A549 (cell line): ENCODE results near the gene UCHL5. TPM values are rescaled to one million over a fixed set of nuclear protein-coding genes. Genes with fewer than 3 reads are reported as not detected.

Experiments used
- ATAC-seq, 2 experiments: fragments of 200-7000 bp in 1 of 2; fragments of >200 bp in 1 of 2; cut with Nextera tagmentation in 1 of 2; cut with Tn5 transposase in 1 of 2; 3 replicates each; pipeline versions ENCODE4 v1.8.0 to v1.9.1; 2018 to 2020; ENCODE audit warnings: mild to moderate bottlenecking in 1 of 2, moderate library complexity in 1 of 2
- CTCF ChIA-PET: fragments of 300-600 bp; sonication (Branson Sonifier 250); formaldehyde crosslinking; extraction: SDS; loops from one replicate; lab custom pipeline; 2021; ENCODE audit warnings: antibody characterized with exemption, inconsistent platforms; lab: Yijun Ruan, JAX
- POLR2A ChIA-PET: fragments of 350-600 bp; formaldehyde crosslinking; extraction: SDS; loops from one replicate; lab custom pipeline; 2021; ENCODE audit warnings: antibody characterized with exemption, inconsistent platforms; lab: Yijun Ruan, JAX
- DNase-seq, 2 experiments: peaks; one replicate each; pipeline versions ENCODE4 v3.0.0 to v3.0.0-alpha.2; 2011 to 2016; ENCODE audit warnings: low read depth in 1 of 2, low spot score in 1 of 2
- FAIRE-seq: peaks from 2 replicates; lab custom pipeline; 2011; peaks lifted over from hg19 to GRCh38; lab: Jason Lieb, UNC
- H3K27ac ChIP-seq, 2 experiments: fragments of >200 bp; sonication (Bioruptor Twin); formaldehyde crosslinking; 3 replicates each; pipeline ENCODE4 v1.5.1; 2016 to 2017
- H3K4me1 ChIP-seq: fragments of >200 bp; sonication (Bioruptor Twin); formaldehyde crosslinking; 3 replicates; pipeline ENCODE4 v1.6.1; 2016
- H3K4me2 ChIP-seq: fragments of >200 bp; sonication (Bioruptor Twin); formaldehyde crosslinking; 3 replicates; pipeline ENCODE4 v1.6.1; 2016
- H3K4me3 ChIP-seq: fragments of >200 bp; sonication (Bioruptor Twin); formaldehyde crosslinking; 3 replicates; pipeline ENCODE4 v1.5.1; 2016
- H3K9me3 ChIP-seq: fragments of >200 bp; sonication (Bioruptor Twin); formaldehyde crosslinking; 3 replicates; pipeline ENCODE4 v1.6.1; 2016
- BHLHE40 ChIP-seq: IDR thresholded peaks from 2 replicates; pipeline ENCODE4 v1.6.1; 2012; ENCODE audit warnings: low read depth, low read length, inconsistent platforms
- CBX2 ChIP-seq: fragments of 200-600 bp; sonication (generic); IDR thresholded peaks from 2 replicates; pipeline ENCODE4 v1.6.1; 2016; ENCODE audit warnings: low read depth, mild to moderate bottlenecking, borderline replicate concordance
- CHD2 ChIP-seq: fragments of 150-350 bp; IDR thresholded peaks from 2 replicates; pipeline ENCODE4 v1.6.1; 2014; ENCODE audit warnings: low read length; ENCODE audit not compliant: partially characterized antibody
- CHD4 ChIP-seq: fragments of 200-600 bp; sonication (generic); IDR thresholded peaks from 2 replicates; pipeline ENCODE4 v1.6.1; 2016; ENCODE audit warnings: antibody characterized with exemption, mild to moderate bottlenecking, borderline replicate concordance
- EHF ChIP-seq: fragments of 250-450 bp; sonication (Bioruptor Pico); IDR thresholded peaks from 2 replicates; pipeline ENCODE4 v1.5.0; 2020; ENCODE audit warnings: mild to moderate bottlenecking
- ESRRA ChIP-seq: fragments of 150-350 bp; IDR thresholded peaks from 2 replicates; pipeline ENCODE4 v1.6.1; 2014; ENCODE audit warnings: mild to moderate bottlenecking, low read length, borderline replicate concordance
- FOSB ChIP-seq: fragments of 250-450 bp; sonication (Bioruptor Pico); IDR thresholded peaks from 2 replicates; pipeline ENCODE4 v1.5.0; 2020; ENCODE audit warnings: mild to moderate bottlenecking, moderate library complexity
- FOXS1 ChIP-seq: fragments of 250-450 bp; sonication (Bioruptor Pico); IDR thresholded peaks from 2 replicates; pipeline ENCODE4 v1.5.0; 2020; ENCODE audit warnings: mild to moderate bottlenecking, moderate library complexity
- GATA3 ChIP-seq: IDR thresholded peaks from 2 replicates; pipeline ENCODE4 v1.6.1; 2012; ENCODE audit warnings: borderline replicate concordance
- HDAC2 ChIP-seq: fragments of 200-600 bp; sonication (generic); IDR thresholded peaks from 2 replicates; pipeline ENCODE4 v1.6.1; 2016
- HES2 ChIP-seq: fragments of >200 bp; sonication (Bioruptor Twin); formaldehyde crosslinking; IDR thresholded peaks from 2 replicates; pipeline ENCODE4 v1.6.1; 2016
- HEYL ChIP-seq: fragments of 250-450 bp; sonication (Bioruptor Pico); IDR thresholded peaks from 2 replicates; pipeline ENCODE4 v1.8.0; 2021; ENCODE audit warnings: mild to moderate bottlenecking, moderate library complexity
- HOXB13 ChIP-seq: fragments of 250-450 bp; sonication (Bioruptor Pico); IDR thresholded peaks from 2 replicates; pipeline ENCODE4 v1.5.0; 2020; ENCODE audit warnings: low read depth, mild to moderate bottlenecking, moderate library complexity
- JUN ChIP-seq, 2 experiments: fragments of >200 bp; sonication (Bioruptor Twin); formaldehyde crosslinking; IDR thresholded peaks; 2 replicates in 1 of 2; 3 replicates in 1 of 2; pipeline ENCODE4 v1.6.1; 2016 to 2017
- KDM5A ChIP-seq: fragments of 200-600 bp; sonication (generic); IDR thresholded peaks from 2 replicates; pipeline ENCODE4 v1.6.1; 2016; ENCODE audit warnings: antibody characterized with exemption, mild to moderate bottlenecking
- MAFK ChIP-seq: fragments of 450-650 bp; IDR thresholded peaks from 2 replicates; pipeline ENCODE4 v1.6.1; 2014; ENCODE audit not compliant: partially characterized antibody
- MAZ ChIP-seq: fragments of 150-350 bp; IDR thresholded peaks from 2 replicates; pipeline ENCODE4 v1.6.1; 2014; ENCODE audit warnings: antibody characterized with exemption, low read depth, low read length, borderline replicate concordance
- NFE2L2 ChIP-seq: fragments of 150-350 bp; conservative IDR thresholded peaks from 2 replicates; pipeline ENCODE4 v1.6.1; 2014; ENCODE audit warnings: low read length
- NR3C1 ChIP-seq: fragments of >200 bp; sonication (Bioruptor Twin); formaldehyde crosslinking; IDR thresholded peaks from 3 replicates; pipeline ENCODE4 v1.6.1; 2017
- PBX3 ChIP-seq: IDR thresholded peaks from 2 replicates; pipeline ENCODE4 v1.6.1; 2012
- PHF8 ChIP-seq: fragments of 200-600 bp; sonication (generic); IDR thresholded peaks from 2 replicates; pipeline ENCODE4 v1.6.1; 2016; ENCODE audit warnings: low read depth, mild to moderate bottlenecking, antibody characterized with exemption, moderate library complexity, borderline replicate concordance
- RAD21 ChIP-seq, 2 experiments: fragments of >200 bp in 1 of 2; sonication (Bioruptor Twin) in 1 of 2; formaldehyde crosslinking in 1 of 2; IDR thresholded peaks in 1 of 2; conservative IDR thresholded peaks in 1 of 2; 2 replicates in 1 of 2; 3 replicates in 1 of 2; pipeline ENCODE4 v1.6.1; 2012 to 2018; ENCODE audit warnings: inconsistent platforms in 1 of 2
- TP53 ChIP-seq: fragments of 250-450 bp; sonication (Bioruptor Pico); IDR thresholded peaks from 2 replicates; pipeline ENCODE4 v1.5.0; 2021; ENCODE audit warnings: mild to moderate bottlenecking, moderate library complexity
- ZC3H11A ChIP-seq: fragments of 450-650 bp; IDR thresholded peaks from 2 replicates; pipeline ENCODE4 v1.6.1; 2014; ENCODE audit warnings: antibody characterized with exemption, mild to moderate bottlenecking
- ZSCAN20 ChIP-seq: fragments of 250-450 bp; sonication (Bioruptor Pico); IDR thresholded peaks from 2 replicates; pipeline ENCODE4 v1.8.0; 2022; ENCODE audit warnings: mild to moderate bottlenecking, moderate library complexity
- WGBS: methylation state at CpG from one replicate; pipeline ENCODE4 v1.1.6; 2017; ENCODE audit errors: missing lambda C conversion rate; 5-methylcytosine and 5-hydroxymethylcytosine counted together
- polyA plus RNA-seq, 4 experiments: library from polyadenylated mRNA; depleted of rRNA in 3 of 4; stranded (reverse); fragments of >200 nt; fragmentation: RNase III in 1 of 4; extraction: RNeasy Plus Mini Kit Qiagen cat#74134 plus additional on column Dnase treatment in 1 of 4; gene quantifications; 2 replicates in 3 of 4; 3 replicates in 1 of 4; pipeline ENCODE4 v1.2.3, GENCODE V29; 2011 to 2017
- TF ChIP-seq, protein P1 (sequence below): fragments of 200-600 bp; sonication (generic); IDR thresholded peaks from 2 replicates; pipeline ENCODE4 v1.6.1; 2016; ENCODE audit warnings: antibody characterized with exemption, mild to moderate bottlenecking, moderate library complexity

The UCHL5 gene
- polyA plus RNA-seq, 2 of the 4 experiments (the other 2 are of a cell fraction) = 53.0 to 68.3 TPM

DNA sequence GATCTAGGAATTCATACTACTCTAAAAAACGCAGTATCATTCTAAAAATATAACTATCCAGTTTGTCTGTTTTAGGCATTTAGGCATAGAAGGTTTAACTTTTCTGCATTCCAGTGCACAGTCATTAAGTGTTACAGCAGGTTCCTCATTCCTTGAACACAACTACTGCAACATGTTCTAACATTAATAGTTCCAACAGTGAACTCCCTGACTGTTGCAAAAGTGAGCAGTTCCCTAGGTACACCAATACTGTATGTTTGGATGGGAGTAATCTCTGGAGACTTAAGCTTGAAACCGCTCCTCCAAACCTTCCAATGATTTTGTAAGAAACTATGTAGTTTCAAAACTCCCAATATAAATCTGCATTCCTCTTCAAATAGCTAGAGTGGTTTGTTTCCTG, 46.2 kb downstream of the UCHL5 start:
- no peak for TF ChIP-seq KDM5A
- Histone ChIP-seq H3K4me1 (peaks cover 5% of the 10 kb centered on the region; the same call in 2 of the 3 replicates), H3K9me3 (no peaks in the 10 kb centered on the region), H3K27ac (no peak overlapping the region), H3K4me2 (no peak overlapping the region), H3K4me3 (no peak overlapping the region)
- ATAC-seq (no peak; a peak in 1 of 6 replicates), FAIRE-seq (no peak), DNase-seq (no peak)
- 84% methylated on average over 2 of the region's 2 CpGs for WGBS
- CTCF ChIA-PET = interaction anchor here (0.6 to 2.7 kb wide), 2 partner anchors 17 to 206 kb away, joined by 3 to 11 read pairs; no protein-coding TSS in a partner anchor
- POLR2A ChIA-PET = interaction anchor here (1.0 kb wide), 1 partner anchor 204 kb away, joined by 4 read pairs; no protein-coding TSS in a partner anchor

- Histone ChIP-seq H3K4me3 (no peak overlapping the region), H3K4me2 (no peak overlapping the region)
- CTCF ChIA-PET = interaction anchor here (0.6 to 1.5 kb wide), 3 partner anchors 10 to 85 kb away, joined by 3 to 4 read pairs (median 3); no protein-coding TSS in a partner anchor
- ATAC-seq = no peak
- no peak for FAIRE-seq
- WGBS = 93% methylated on average over 1 of the region's 1 CpG
- TF ChIP-seq FOSB (CRISPR knock-in tag) (no peak), ZSCAN20 (no peak), JUN (IDR thresholded peaks at IDR 0.05) (no peak), GATA3 (no peak), EHF (CRISPR knock-in tag) (no peak), HOXB13 (no peak), ZC3H11A (no peak), MAFK (no peak), FOXS1 (no peak), NR3C1 (no peak), PHF8 (no peak), HEYL (CRISPR knock-in tag) (no peak)
- TF ChIP-seq, protein P1, sequence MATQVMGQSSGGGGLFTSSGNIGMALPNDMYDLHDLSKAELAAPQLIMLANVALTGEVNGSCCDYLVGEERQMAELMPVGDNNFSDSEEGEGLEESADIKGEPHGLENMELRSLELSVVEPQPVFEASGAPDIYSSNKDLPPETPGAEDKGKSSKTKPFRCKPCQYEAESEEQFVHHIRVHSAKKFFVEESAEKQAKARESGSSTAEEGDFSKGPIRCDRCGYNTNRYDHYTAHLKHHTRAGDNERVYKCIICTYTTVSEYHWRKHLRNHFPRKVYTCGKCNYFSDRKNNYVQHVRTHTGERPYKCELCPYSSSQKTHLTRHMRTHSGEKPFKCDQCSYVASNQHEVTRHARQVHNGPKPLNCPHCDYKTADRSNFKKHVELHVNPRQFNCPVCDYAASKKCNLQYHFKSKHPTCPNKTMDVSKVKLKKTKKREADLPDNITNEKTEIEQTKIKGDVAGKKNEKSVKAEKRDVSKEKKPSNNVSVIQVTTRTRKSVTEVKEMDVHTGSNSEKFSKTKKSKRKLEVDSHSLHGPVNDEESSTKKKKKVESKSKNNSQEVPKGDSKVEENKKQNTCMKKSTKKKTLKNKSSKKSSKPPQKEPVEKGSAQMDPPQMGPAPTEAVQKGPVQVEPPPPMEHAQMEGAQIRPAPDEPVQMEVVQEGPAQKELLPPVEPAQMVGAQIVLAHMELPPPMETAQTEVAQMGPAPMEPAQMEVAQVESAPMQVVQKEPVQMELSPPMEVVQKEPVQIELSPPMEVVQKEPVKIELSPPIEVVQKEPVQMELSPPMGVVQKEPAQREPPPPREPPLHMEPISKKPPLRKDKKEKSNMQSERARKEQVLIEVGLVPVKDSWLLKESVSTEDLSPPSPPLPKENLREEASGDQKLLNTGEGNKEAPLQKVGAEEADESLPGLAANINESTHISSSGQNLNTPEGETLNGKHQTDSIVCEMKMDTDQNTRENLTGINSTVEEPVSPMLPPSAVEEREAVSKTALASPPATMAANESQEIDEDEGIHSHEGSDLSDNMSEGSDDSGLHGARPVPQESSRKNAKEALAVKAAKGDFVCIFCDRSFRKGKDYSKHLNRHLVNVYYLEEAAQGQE = no peak
- TF ChIP-seq, all 56 proteins: peak for 0
- Histone ChIP-seq H3K9me3 (no peaks in the 10 kb centered on the region), H3K4me1 (peaks cover 11% of the 10 kb centered on the region; the same call in 2 of the 3 replicates), H3K27ac (no peak overlapping the region)
- DNase-seq = no peak
- POLR2A ChIA-PET = no interaction called here
Measured at GRCh38 chr1:193011406-193011805, 47.8 kb downstream of the UCHL5 start.

GRCh38 chr1:193009501-193009900, 49.7 kb downstream of the UCHL5 start:
- WGBS = 97% methylated on average over 3 of the region's 3 CpGs
- ATAC-seq = no peak
- Histone ChIP-seq H3K9me3 (peaks cover 9% of the 10 kb centered on the region; the same call in 1 of the 3 replicates), H3K4me2 (no peak overlapping the region), H3K27ac (no peak overlapping the region), H3K4me3 (no peak overlapping the region), H3K4me1 (peaks cover 11% of the 10 kb centered on the region; the same call in 2 of the 3 replicates)
- POLR2A ChIA-PET = no interaction called here
- CTCF ChIA-PET = interaction anchor here (0.8 to 1.5 kb wide), 3 partner anchors 10 to 532 kb away, joined by 3 to 7 read pairs (median 3); no protein-coding TSS in a partner anchor
- no peak for TF ChIP-seq ZSCAN20
- no peak for TF ChIP-seq CHD4
- TF ChIP-seq ESRRA = no peak
- no peak for TF ChIP-seq NR3C1
- TF ChIP-seq RAD21 (conservative IDR thresholded peaks at IDR 0.05 in 1 of 2, IDR thresholded peaks at IDR 0.05 in 1 of 2) = no peak
- no peak for TF ChIP-seq HOXB13
- TF ChIP-seq MAFK = no peak
- no peak for TF ChIP-seq HDAC2
- no peak for TF ChIP-seq NFE2L2
- TF ChIP-seq MAZ = no peak
- TF ChIP-seq ZC3H11A = no peak
- TF ChIP-seq CHD2 = no peak
- TF ChIP-seq HES2 = no peak
- no peak for TF ChIP-seq FOXS1
- no peak for TF ChIP-seq CBX2
- TF ChIP-seq BHLHE40 = no peak
- no peak for TF ChIP-seq TP53 (CRISPR knock-in tag)
- TF ChIP-seq HEYL (CRISPR knock-in tag) = no peak
- no peak for TF ChIP-seq JUN (IDR thresholded peaks at IDR 0.05)
- TF ChIP-seq PBX3 = no peak
- no peak for FAIRE-seq
- no peak for DNase-seq
